NOMO-1 treated with DMSO at 0.1 percent for 48 hours (cell line): ENCODE results near the gene RPS21.
"Not testable (repeated sequence)": the region's sequence is repeated elsewhere in the genome, so short reads cannot be mapped to it uniquely, and the experiment has no call there.

Experiments
- DNase-seq: peaks from one replicate; lab custom pipeline; 2025; ENCODE audit not compliant: unreplicated experiment; lab: John Stamatoyannopoulos, UW

RPS21 gene

GRCh38 chr20:62424249-62425107 lies 37.6 kb downstream of the RPS21 start:
- DNase-seq: no peak

GRCh38 chr20:62425281-62426058 lies 38.6 kb downstream of the RPS21 start:
- DNase-seq: no peak

DNA sequence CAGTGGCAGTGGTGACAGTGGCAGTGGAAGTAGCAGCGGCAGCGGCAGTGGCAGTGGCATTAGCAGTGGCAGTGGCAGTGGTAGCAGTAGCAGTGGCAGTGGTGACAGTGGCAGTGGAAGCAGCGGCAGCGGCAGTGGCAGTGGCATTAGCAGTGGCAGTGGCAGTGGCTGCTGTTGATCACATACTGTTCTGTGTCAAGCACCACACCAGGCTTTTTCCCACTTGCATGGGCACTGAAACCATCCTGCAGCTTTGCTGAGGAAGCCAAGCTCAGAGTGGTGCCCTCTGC lies 39.1 kb downstream of the RPS21 start:
- DNase-seq: not testable (repeated sequence)

DNA sequence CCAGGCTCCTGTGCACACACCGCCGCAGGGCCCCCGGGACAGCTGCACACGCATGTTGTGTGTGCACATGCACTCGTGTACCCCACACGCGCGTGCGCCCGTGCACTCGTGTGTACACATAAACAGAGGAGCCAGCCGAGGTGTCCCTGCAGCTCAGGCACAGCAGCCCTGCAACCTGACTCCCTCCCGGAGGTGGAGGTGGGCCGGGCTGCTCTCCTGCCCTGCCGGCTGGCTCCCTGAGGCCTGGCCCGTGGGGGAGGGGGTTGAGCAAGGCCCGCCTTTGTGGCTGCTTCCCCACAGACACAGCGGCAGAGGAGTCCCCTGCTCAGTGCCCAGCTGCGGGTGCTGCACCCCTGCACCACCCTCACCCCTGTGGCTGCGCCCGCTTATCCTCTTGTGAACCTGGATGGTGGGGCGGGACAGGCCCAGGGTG lies 39.8 kb downstream of the RPS21 start:
- DNase-seq: no peak

- DNase-seq: no peak
Observed at GRCh38 chr20:62427172-62428001, 40.5 kb downstream of the RPS21 start, which contains the start of gene RBBP8NL. TSS of gene RBBP8NL (minus strand) at chr20:62427539. CDS start at chr20:62419647, 7,892 bp downstream.

- no peak for DNase-seq
Observed at GRCh38 chr20:62428002-62428372, 41.1 kb downstream of the RPS21 start.

DNA sequence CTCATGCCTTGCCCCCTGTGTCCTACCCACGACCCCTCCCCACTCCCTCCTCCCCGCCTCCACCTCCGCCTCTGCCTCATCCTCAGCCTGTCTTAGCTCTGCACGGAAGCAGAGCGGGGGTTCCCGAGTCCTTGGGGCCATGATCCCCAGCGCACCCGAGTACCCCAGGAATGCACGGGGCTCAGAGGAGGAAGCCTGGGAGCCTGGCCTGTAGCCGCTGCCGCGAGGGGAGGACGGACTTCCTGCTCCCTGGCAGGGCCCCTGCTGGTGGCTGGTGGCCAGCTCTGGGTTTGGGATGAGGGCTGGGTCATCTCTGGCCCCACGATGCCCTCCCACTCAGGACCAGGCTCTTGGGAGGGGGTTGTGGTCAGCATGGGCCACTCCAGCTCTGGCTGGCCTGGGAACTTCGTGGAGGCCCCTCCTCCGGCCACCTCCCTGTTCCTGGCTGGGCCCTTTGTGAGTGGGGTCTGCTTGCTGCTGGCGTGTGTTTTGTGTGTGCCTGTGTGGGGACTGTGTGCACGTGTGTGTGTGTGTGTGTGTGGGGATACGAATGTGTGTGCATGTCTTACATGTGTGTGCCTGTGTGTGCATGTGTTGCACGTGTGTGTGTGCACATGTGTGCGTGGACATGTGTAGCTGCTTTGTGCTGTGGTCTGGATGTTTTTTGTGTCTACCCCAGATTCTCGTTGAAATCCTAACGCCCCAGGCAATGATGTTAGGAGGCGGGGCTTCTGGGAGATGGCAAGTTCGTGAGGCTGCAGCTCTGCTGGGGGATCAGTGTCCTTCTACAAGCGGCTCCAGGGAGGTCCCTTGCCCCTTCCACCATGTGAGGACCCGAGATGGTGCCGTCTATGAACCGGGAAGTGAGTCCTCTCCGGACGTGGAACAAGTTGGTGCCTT lies 41.7 kb downstream of the RPS21 start:
- no peak for DNase-seq

- no peak for DNase-seq
Observed at GRCh38 chr20:62429455-62430310, 42.8 kb downstream of the RPS21 start.

DNA sequence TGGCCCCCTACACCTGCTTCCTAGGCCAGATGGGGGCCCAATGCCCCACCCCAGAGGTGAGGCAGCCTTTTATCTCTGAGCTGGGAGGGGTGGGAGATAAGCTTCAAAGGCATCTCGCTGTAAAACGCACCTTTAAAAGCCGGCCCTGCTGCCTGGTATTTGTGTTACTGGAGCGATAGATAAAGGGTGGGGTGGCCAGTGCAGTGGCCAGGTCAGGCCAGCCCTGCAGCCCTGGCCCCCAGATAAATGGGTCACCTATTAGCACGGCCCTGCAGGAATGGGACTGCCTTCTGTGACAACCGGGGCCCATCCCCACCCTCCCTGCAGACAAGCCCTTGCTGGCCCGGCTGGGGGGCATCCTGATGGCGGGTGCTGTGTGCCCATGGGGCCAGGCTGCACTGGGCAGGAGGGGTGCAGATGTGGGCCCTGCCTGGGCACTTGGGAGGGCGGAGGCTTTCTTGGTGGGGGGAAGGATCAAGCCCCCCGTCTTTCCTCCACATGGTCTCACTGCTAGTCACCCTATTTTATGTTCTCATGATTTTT lies 43.5 kb downstream of the RPS21 start:
- DNase-seq: no peak

GRCh38 chr20:62430866-62431447 lies 44.1 kb downstream of the RPS21 start:
- DNase-seq: no peak

DNA sequence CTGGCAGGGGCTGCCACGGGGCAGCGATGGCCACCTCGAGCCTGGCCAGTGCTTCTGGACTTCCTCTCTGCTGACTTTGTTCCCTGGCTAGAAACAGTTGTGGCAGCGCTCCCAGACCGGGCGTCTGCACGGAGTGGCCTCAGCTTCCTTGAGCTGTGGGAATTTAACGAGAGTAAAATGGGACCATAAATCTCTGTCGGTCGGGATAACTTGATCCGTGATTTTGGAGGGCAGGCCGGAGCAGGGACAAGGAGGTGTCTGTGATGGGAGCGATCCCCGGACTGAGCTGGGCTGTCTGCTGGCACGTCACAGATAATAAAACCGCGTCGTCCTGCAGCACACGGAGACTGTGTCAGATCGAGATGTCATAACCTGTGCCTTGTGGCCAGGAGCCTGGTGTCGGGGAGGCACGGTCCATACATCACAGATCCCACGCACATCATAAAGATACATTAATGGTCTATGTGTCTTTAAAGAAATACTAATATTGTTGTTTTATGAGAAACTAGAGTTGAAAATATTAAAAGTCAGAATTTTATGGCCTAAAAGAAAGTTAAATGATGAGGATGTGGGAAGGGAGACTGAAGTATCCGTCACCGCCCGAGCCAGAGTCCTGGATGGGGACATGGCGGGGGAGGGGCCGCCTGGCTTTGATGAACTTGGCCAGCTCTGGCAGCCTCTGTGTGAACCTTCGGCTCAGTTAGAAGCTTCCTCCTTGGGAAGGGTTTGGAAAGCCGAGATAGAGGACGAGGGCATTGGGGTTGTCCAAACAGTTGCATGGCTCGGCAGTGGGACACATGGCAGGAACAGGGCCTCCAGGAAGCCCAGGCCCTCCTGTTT lies 47.0 kb downstream of the RPS21 start:
- DNase-seq: no peak

DNA sequence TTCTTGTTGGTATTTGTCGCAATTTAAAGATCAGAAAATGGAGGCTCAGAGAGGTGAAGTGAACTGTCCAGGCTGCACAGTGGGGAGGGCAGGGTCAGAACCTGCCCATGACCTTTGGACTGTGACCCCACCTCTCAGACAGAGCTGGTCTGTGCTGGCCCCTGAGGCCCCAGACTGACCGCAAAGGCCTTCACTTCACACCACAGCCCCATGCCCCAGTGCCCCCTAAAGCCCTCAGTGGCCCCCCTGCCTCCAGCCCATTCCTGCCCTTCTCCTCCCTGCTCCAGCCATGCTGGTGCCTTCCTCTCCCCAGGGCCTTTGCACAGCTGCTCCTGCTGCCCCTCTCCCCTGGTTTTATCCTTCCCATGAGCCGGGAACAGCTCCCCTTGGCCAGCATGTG lies 49.8 kb downstream of the RPS21 start:
- DNase-seq: no peak

- no peak for DNase-seq
Observed at GRCh38 chr20:62437496-62437895, 50.6 kb downstream of the RPS21 start.

DNA sequence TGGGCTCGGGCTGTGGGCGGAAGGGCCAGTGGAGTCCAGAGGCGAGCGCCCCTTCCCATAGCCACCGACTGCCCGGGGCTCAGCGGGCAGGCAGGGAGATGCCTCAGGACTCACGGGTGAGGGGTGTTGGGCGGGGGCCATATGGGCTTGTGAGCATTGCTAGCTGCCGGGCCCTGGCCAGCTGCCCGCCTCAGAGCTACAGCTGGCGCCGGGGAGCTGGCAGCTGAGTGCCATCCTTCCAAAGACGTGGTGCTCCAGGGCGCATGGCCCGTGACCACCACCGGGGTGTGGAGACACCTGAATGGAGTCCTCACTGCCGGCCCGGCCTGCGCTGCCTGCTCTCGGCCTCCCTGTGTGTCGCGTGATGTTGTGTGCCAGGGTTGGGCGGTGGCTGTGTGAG lies 51.0 kb downstream of the RPS21 start:
- no peak for DNase-seq
